Measurements from ENCODE around the gene SDK1.
"Not testable (repeated sequence)": the region's sequence is repeated elsewhere in the genome, so short reads cannot be mapped to it uniquely, and the experiment has no call there.

SDK1 gene

DNA sequence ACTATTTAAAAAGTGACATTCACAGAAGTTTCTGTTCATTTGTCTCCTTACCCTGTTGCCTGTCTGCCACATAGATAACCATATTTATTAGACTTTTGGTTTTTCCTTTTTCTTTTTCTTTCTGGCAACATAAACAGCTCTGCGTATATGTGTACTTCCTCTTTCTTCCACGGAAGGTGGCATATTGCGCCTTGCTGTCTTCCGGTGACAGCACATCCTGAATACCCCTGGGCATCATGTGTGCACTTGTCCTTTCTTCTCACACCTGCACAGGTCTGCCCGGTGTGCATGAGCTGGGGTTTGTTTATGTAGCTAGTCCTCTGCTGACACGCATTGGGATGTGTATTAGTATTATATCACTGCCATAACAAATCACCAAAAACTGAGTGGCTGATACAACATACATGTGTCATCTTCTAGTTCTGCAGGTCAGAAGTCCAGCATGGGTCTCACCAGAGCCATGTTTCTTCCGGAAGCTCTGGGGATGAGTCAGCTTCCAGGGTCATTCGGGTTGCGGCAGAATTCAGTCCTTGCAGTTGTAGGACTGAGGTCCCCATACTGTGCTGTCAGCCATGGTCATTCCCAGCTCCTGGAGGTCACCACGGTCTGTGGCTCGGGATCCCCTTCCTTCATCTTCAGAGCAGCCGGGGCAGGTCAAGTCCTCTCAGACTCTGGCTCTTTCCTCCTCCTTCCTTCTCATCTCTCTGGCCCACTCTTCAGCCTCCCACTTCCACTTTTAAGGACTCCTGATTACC lies 785.1 kb downstream of the SDK1 start:
- peak; percentile 60 for DNase-seq (ENCODE audit: low read depth)
- no peak overlapping the region for H3K4me3 ChIP-seq (ENCODE audit: low read depth, low read length)
- TF ChIP-seq, protein P1, sequence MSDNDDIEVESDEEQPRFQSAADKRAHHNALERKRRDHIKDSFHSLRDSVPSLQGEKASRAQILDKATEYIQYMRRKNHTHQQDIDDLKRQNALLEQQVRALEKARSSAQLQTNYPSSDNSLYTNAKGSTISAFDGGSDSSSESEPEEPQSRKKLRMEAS (IDR thresholded peaks at IDR 0.05; ENCODE audit: low read depth, low read length), result peak; percentile 31; the same call in 1 of the 2 replicates
- TF ChIP-seq MYC (IDR thresholded peaks at IDR 0.05; ENCODE audit: low read depth, low read length), result no peak

DNA sequence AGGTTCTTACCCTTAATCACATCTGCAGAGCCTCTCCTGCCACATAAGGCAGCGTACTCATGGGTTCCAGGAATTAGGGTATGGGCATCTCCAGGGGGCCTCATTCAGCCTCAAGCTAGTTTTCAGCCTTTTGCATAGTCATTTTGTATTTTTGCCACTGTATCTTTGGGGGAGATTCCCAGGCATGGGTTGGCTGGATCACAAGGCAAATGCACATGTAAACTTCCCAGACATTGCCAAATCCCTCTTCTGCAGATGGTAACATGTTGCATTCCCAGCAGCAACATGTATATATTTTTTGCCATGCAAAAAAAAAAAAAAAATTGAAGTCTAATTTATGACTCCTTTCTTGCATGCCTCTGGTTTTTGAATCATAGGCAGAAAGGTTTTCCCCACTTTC lies 785.7 kb downstream of the SDK1 start:
- no peak overlapping the region for H3K4me3 ChIP-seq (ENCODE audit: low read depth, low read length)
- no peak for DNase-seq (ENCODE audit: low read depth)
- no peak for TF ChIP-seq POLR2A (IDR thresholded peaks at IDR 0.05; ENCODE audit: extremely low read depth, insufficient read length)
- no peak for TF ChIP-seq CTCF (IDR thresholded peaks at IDR 0.05; ENCODE audit: low read depth, low read length)
- TF ChIP-seq MYC (IDR thresholded peaks at IDR 0.05; ENCODE audit: low read depth, low read length), result no peak
- TF ChIP-seq, protein P1 (IDR thresholded peaks at IDR 0.05; ENCODE audit: low read depth, low read length), result no peak

DNA sequence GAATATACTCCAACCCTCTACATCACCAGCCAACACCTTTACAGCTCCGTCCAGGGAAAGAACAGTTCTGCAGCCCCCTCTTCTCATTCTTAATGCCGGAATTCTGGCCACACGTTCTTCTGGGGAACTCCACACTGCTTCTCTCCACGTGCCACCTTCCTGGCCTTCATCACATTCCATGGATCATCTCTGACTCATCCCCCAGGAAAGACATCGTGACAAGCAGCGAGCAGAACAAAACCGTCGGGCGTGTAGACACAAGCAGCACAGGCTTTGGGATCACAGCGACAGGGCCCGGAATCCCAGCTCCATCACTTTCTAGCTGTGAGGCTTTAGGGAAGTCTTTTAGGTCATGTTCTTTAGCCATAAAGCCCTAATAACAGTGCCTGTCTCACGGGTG lies 790.7 kb downstream of the SDK1 start:
- no peak for TF ChIP-seq MYC (IDR thresholded peaks at IDR 0.05; ENCODE audit: low read depth, low read length)
- TF ChIP-seq, protein P1 (IDR thresholded peaks at IDR 0.05; ENCODE audit: low read depth, low read length), result no peak
- TF ChIP-seq POLR2A (IDR thresholded peaks at IDR 0.05; ENCODE audit: extremely low read depth, insufficient read length), result no peak
- TF ChIP-seq CTCF (IDR thresholded peaks at IDR 0.05; ENCODE audit: low read depth, low read length), result no peak
- no peak overlapping the region for H3K4me3 ChIP-seq (ENCODE audit: low read depth, low read length)
- no peak for DNase-seq (ENCODE audit: low read depth)

DNA sequence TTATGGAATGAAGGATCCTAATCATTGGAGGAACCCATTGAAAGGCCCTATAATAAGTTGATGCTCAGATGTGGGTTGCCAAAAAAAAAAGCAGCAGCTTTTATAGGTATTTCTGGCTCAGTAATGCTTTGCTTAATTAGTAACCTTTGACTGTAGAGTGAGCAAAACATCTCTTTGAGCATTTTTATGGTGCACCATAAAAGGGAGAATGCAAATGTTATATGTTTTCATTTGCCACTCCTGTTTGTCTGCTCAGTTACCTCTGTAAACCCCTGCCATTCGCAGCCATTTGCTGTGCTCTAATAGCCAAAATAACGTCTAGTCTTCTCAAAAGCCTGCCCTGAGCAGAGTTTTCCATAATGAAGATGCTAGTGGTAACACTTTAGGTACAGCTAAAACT lies 792.0 kb downstream of the SDK1 start:
- no peak overlapping the region for H3K4me3 ChIP-seq (ENCODE audit: low read depth, low read length)
- no peak for DNase-seq (ENCODE audit: low read depth)
- TF ChIP-seq CTCF (IDR thresholded peaks at IDR 0.05; ENCODE audit: low read depth, low read length) (no peak), MYC (IDR thresholded peaks at IDR 0.05; ENCODE audit: low read depth, low read length) (no peak), POLR2A (IDR thresholded peaks at IDR 0.05; ENCODE audit: extremely low read depth, insufficient read length) (no peak)
- TF ChIP-seq, protein P1 (IDR thresholded peaks at IDR 0.05; ENCODE audit: low read depth, low read length), result no peak

GRCh38 chr7:4093483-4093882 lies 792.4 kb downstream of the SDK1 start:
- no peak overlapping the region for H3K4me3 ChIP-seq (ENCODE audit: low read depth, low read length)
- TF ChIP-seq MYC (IDR thresholded peaks at IDR 0.05; ENCODE audit: low read depth, low read length) (no peak), CTCF (IDR thresholded peaks at IDR 0.05; ENCODE audit: low read depth, low read length) (no peak), POLR2A (IDR thresholded peaks at IDR 0.05; ENCODE audit: extremely low read depth, insufficient read length) (no peak)
- TF ChIP-seq, protein P1 (IDR thresholded peaks at IDR 0.05; ENCODE audit: low read depth, low read length), result no peak
- no peak for DNase-seq (ENCODE audit: low read depth)

GRCh38 chr7:4094158-4094557 lies 793.1 kb downstream of the SDK1 start:
- H3K4me3 ChIP-seq (ENCODE audit: low read depth, low read length), result not testable (repeated sequence)

More at GRCh38 chr7:4094158-4094557, 793.1 kb downstream of the SDK1 start:
- not testable (repeated sequence) for DNase-seq (ENCODE audit: low read depth)

Measured in NB4 (cell line).